ENCODE data around the gene ATAD2B.

DNA sequence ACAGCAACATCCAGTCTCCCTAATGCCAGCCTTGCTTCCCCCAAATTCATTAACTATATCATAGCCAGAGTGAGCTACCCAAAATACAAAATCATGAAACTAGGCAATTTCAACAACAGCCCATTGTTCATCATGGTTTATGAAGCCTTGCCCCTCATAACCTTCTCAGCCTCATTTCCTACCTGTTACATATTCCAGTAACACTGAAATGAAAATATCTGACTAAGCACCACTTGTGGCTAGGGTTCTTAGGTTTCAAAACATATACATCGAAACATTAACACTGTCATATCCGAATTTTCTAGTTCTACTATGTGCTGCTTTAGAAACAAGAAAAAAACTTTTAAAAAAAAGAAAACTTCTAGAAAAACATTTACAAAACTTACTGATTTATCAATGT is 59.5 kb downstream of the ATAD2B start:
- TF ChIP-seq, protein P1, sequence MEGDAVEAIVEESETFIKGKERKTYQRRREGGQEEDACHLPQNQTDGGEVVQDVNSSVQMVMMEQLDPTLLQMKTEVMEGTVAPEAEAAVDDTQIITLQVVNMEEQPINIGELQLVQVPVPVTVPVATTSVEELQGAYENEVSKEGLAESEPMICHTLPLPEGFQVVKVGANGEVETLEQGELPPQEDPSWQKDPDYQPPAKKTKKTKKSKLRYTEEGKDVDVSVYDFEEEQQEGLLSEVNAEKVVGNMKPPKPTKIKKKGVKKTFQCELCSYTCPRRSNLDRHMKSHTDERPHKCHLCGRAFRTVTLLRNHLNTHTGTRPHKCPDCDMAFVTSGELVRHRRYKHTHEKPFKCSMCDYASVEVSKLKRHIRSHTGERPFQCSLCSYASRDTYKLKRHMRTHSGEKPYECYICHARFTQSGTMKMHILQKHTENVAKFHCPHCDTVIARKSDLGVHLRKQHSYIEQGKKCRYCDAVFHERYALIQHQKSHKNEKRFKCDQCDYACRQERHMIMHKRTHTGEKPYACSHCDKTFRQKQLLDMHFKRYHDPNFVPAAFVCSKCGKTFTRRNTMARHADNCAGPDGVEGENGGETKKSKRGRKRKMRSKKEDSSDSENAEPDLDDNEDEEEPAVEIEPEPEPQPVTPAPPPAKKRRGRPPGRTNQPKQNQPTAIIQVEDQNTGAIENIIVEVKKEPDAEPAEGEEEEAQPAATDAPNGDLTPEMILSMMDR (IDR thresholded peaks at IDR 0.05), result no peak
- no peak for TF ChIP-seq POLR2A (IDR thresholded peaks at IDR 0.05)
